ENCODE results near the gene C3orf33. TPM values are rescaled to one million over a fixed set of nuclear protein-coding genes. Genes with fewer than 3 reads are reported as not detected.
A peak's percentile ranks its signal among the peaks of the same experiment; 100 is the strongest.

The C3orf33 gene
- total and polyA plus RNA-seq, 2 of the 13 experiments (the other 11 are each of a cell fraction or from before 2014, with no cell fraction given), result 9.2 to 12.6 TPM

GRCh38 chr3:155747286-155747945 lies 58.7 kb downstream of the C3orf33 start:
- intact Hi-C loops (cut with micrococcal nuclease; ENCODE audit: unreplicated experiment) (loop anchor here (5.0 kb wide), 1 partner anchor 105 kb away; the partner anchor contains the start of gene SLC33A1), in situ Hi-C loops (cut with HindIII; ENCODE audit: extremely low pct_ligation_motif_present, low pct_unique_long_range_greater_than_20kb) (loop anchor here (5.0 kb wide), 1 partner anchor 115 kb away; no protein-coding TSS in a partner anchor)
- BruUV-seq (replicated peaks), result no TSS peak
- Histone ChIP-seq H3K9me3 (ENCODE audit: low read length) (no peaks in the 10 kb centered on the region), H3K4me2 (ENCODE audit: low read depth, low read length) (peak overlapping the region; percentile 90), H4K20me1 (ENCODE audit: insufficient read depth, low read length) (no peaks in the 10 kb centered on the region), H3K4me3 (replicated peaks in 1 of 3; ENCODE audit: insufficient read depth in 1 of 3, low read depth in 2 of 3, low read length in 3 of 3) (no peak overlapping the region), H3K79me2 (ENCODE audit: insufficient read depth, low read length) (no peaks in the 10 kb centered on the region), H2AFZ (ENCODE audit: low read length) (no peak overlapping the region), H3K4me1 (ENCODE audit: insufficient read depth, low read length) (peaks cover 65% of the 10 kb centered on the region), H3K27ac (ENCODE audit: extremely low read length, insufficient read depth, low read length) (peak overlapping the region; percentile 64), H3K27me3 (ENCODE audit: control insufficient read depth in 1 of 2, insufficient read depth in 2 of 2, low read length in 2 of 2) (peaks cover 0 to 3% of the 10 kb centered on the region in 2 experiments; a peak in 1 of 5 replicates), H3K9ac (ENCODE audit: insufficient read depth, low read depth, low read length) (peak overlapping the region; percentile 31), H3K36me3 (replicated peaks in 1 of 2; ENCODE audit: control insufficient read depth in 1 of 2, insufficient read depth in 2 of 2, low read length in 2 of 2) (no peaks in the 10 kb centered on the region)
- POLR2A ChIA-PET, result interaction anchor here (1.1 to 5.6 kb wide), 3 partner anchors 10 to 106 kb away, joined by 3 to 38 read pairs (median 4); partner anchors contain the start of gene C3orf33
- 48% methylated on average over 2 of the region's 2 CpGs for WGBS (ENCODE audit: low lambda C conversion rate)
- FAIRE-seq (no peak), DNase-seq (ENCODE audit: low spot score) (peak; percentile 37), ATAC-seq (no peak)
- CTCF ChIA-PET (ENCODE audit: low intra/inter-chr PET ratio, low total read pairs), result no interaction called here
- TF ChIP-seq RAD21 (CRISPR knock-in tag; IDR thresholded peaks at IDR 0.05), result no peak
- TF ChIP-seq EED (CRISPR knock-in tag; IDR thresholded peaks at IDR 0.05), result no peak
- no peak for TF ChIP-seq ZNF18 (CRISPR knock-in tag; IDR thresholded peaks at IDR 0.05; ENCODE audit: insufficient replicate concordance)
- TF ChIP-seq ZBTB20 (CRISPR knock-in tag; IDR thresholded peaks at IDR 0.05; ENCODE audit: borderline replicate concordance, low read depth), result no peak
- no peak for TF ChIP-seq HMGA1 (CRISPR knock-in tag; conservative IDR thresholded peaks at IDR 0.05)
- TF ChIP-seq TCF7L2 (IDR thresholded peaks at IDR 0.05; ENCODE audit: low read depth, low read length), result no peak
- no peak for TF ChIP-seq HNF1A (IDR thresholded peaks at IDR 0.05; ENCODE audit: low read depth)
- TF ChIP-seq HNF1A (CRISPR knock-in tag; IDR thresholded peaks at IDR 0.05; ENCODE audit: borderline replicate concordance), result no peak
- no peak for TF ChIP-seq MAF1 (CRISPR knock-in tag; IDR thresholded peaks at IDR 0.05; ENCODE audit: borderline replicate concordance)
- no peak for TF ChIP-seq PHF5A (CRISPR knock-in tag; IDR thresholded peaks at IDR 0.05; ENCODE audit: low read depth, unreplicated experiment)

Measured in HepG2 (cell line).